Right lobe of liver (tissue), 6 donors: ENCODE measurements around the gene ATP11B. TPM values are rescaled to one million over a fixed set of nuclear protein-coding genes. Genes with fewer than 3 reads are reported as not detected.

Source experiments
- ATAC-seq, 4 donors: fragments of 200-7000 bp; cut with Tn5 transposase; one replicate each; pipeline ENCODE4 v1.9.1; 2020; ENCODE audit warnings: mild to moderate bottlenecking in 4 of 4, moderate library complexity in 4 of 4
- DNase-seq, 3 donors: peaks; one replicate each; pipeline ENCODE4 v3.0.0-alpha.2; 2020
- H3K27ac ChIP-seq, 3 donors: fragments of 200-600 bp; one replicate each; pipeline ENCODE4 v1.8.0; 2022
- H3K27me3 ChIP-seq, 2 donors: fragments of 200-600 bp; one replicate each; pipeline ENCODE4 v1.8.0; 2022
- H3K36me3 ChIP-seq, 4 donors: fragments of 200-600 bp; sonication (generic) in 1 of 4; one replicate each; pipeline versions ENCODE4 v1.5.1 to v1.8.0; 2017 to 2022; ENCODE audit warnings: control low read depth in 1 of 4
- H3K4me1 ChIP-seq, 4 donors: fragments of 200-600 bp; sonication (generic) in 1 of 4; one replicate each; pipeline versions ENCODE4 v1.5.1 to v1.8.0; 2017 to 2022; ENCODE audit warnings: control low read depth in 1 of 4
- H3K4me3 ChIP-seq, 3 donors: fragments of 200-600 bp; one replicate each; pipeline ENCODE4 v1.8.0; 2022
- H3K9me3 ChIP-seq, 4 donors: fragments of 200-600 bp; sonication (generic) in 1 of 4; one replicate each; pipeline versions ENCODE4 v1.5.1 to v1.8.0; 2017 to 2022; ENCODE audit warnings: control low read depth in 1 of 4
- POLR2A ChIP-seq: fragments of 450-650 bp; IDR thresholded peaks from one replicate; pipeline ENCODE4 v1.6.1; 2017; ENCODE audit warnings: antibody characterized with exemption, mild to moderate bottlenecking
- WGBS: methylation state at CpG from one replicate; pipeline ENCODE4 v1.1.6; 2018; ENCODE audit warnings: low coverage, low lambda C conversion rate; ENCODE audit not compliant: insufficient coverage; ENCODE audit errors: missing lambda C conversion rate; 5-methylcytosine and 5-hydroxymethylcytosine counted together
- intact Hi-C, 2 donors: fragments of 100-400 bp; cut with DNase I; formaldehyde crosslinking; loops; one replicate each; pipeline versions ENCODE4 v1.11.2 to v1.14.1; 2022
- total RNA-seq, 6 experiments: library from RNA; depleted of rRNA in 2 of 6; stranded (reverse); fragments of >200 nt in 2 of 6; fragmentation: NEBNext Ultra II Directional in 3 of 6; extraction: Animal tissue kit (Norgen Biotek cat#: 25700) in 3 of 6; gene quantifications; one replicate each; pipeline versions ENCODE4 v1.1.0 to v1.2.4, GENCODE V29; 2016 to 2023
- TF ChIP-seq, protein P1 (sequence below), 4 donors: fragments of 200-600 bp in 3 of 4; fragments of 450-650 bp in 1 of 4; IDR thresholded peaks; one replicate each; pipeline versions ENCODE4 v1.5.1 to v1.8.0; 2016 to 2022; ENCODE audit warnings: antibody characterized with exemption in 4 of 4, mild to moderate bottlenecking in 2 of 4
- donor health status: DM: no; HTN: yes; CAD: no.
- donor health status: DM: no; HTN: no; CAD: no.
- donor health status: DM: no; HTN: no; CAD: no.
- donor health status: DM: no; HTN: yes; CAD: no.
- donor health status: DM: no; HTN: yes; CAD: no.

The ATP11B gene
- total RNA-seq, 6 experiments from 2014 or later, result 25.1 to 36.3 (median 27.8) TPM

- no peak for TF ChIP-seq POLR2A
- TF ChIP-seq, protein P1, sequence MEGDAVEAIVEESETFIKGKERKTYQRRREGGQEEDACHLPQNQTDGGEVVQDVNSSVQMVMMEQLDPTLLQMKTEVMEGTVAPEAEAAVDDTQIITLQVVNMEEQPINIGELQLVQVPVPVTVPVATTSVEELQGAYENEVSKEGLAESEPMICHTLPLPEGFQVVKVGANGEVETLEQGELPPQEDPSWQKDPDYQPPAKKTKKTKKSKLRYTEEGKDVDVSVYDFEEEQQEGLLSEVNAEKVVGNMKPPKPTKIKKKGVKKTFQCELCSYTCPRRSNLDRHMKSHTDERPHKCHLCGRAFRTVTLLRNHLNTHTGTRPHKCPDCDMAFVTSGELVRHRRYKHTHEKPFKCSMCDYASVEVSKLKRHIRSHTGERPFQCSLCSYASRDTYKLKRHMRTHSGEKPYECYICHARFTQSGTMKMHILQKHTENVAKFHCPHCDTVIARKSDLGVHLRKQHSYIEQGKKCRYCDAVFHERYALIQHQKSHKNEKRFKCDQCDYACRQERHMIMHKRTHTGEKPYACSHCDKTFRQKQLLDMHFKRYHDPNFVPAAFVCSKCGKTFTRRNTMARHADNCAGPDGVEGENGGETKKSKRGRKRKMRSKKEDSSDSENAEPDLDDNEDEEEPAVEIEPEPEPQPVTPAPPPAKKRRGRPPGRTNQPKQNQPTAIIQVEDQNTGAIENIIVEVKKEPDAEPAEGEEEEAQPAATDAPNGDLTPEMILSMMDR (IDR thresholded peaks at IDR 0.05), result no peak
- Histone ChIP-seq H3K27me3 (no peaks in the 10 kb centered on the region), H3K4me1 (no peaks in the 10 kb centered on the region), H3K9me3 (no peaks in the 10 kb centered on the region), H3K27ac (no peak overlapping the region), H3K4me3 (no peak overlapping the region), H3K36me3 (peaks cover 0 to 11% (median 2%) of the 10 kb centered on the region in 4 donors)
- ATAC-seq (no peak), DNase-seq (no peak)
- 64% methylated on average over 4 of the region's 4 CpGs for WGBS
- intact Hi-C loops, result no loop called here
Measured at GRCh38 chr3:182913889-182914288, 120.6 kb downstream of the ATP11B start.

DNA sequence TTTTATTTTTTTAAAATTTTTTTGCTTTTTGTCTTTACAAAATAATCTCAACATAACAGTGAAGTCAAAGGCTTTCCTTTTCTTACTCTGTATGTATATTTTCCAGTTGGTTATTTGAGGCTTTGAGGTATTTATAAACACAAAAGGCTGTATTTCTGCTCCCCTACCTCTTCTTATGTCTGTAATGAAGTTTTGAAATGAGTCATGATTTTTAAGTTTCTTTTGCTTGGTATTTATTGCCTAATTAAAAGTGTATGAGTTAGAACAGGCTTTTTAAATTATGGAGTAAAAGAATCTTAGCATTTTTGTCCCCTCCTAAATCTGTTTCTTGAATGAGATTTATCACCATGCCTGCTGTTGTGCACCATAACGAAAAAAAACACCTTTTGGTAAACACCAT lies 121.0 kb downstream of the ATP11B start:
- Histone ChIP-seq H3K36me3 (peaks cover 0 to 11% (median 2%) of the 10 kb centered on the region in 4 donors), H3K9me3 (no peaks in the 10 kb centered on the region), H3K27ac (no peak overlapping the region), H3K4me3 (no peak overlapping the region), H3K4me1 (no peaks in the 10 kb centered on the region), H3K27me3 (no peaks in the 10 kb centered on the region)
- WGBS, result 69% methylated on average over 1 of the region's 1 CpG
- ATAC-seq, result no peak
- DNase-seq, result no peak
- no peak for TF ChIP-seq POLR2A
- TF ChIP-seq, protein P1 (IDR thresholded peaks at IDR 0.05), result no peak
- intact Hi-C loops, result no loop called here

DNA sequence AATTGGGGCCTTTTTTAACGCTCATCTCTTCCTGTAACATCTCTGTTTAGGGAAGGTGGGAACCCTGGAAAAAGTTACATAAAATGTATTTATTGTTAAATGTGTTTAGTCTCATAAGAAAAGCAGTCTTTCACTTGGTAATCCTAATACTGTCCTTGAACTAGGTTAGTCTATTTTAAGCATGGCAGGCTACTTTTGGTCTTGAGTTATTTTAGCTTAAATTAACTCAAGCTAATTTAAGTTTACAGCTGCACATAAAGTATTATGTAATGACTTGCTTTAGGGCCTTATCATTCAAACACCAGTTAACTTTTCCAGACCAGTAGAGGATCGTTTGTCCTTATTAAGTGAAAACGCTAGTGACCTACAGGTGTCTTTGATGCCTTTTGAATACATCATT lies 123.8 kb downstream of the ATP11B start:
- no peak for TF ChIP-seq POLR2A
- TF ChIP-seq, protein P1 (IDR thresholded peaks at IDR 0.05), result no peak
- Histone ChIP-seq H3K4me3 (no peak overlapping the region), H3K27ac (no peak overlapping the region), H3K9me3 (no peaks in the 10 kb centered on the region), H3K36me3 (peaks cover 0 to 11% (median 2%) of the 10 kb centered on the region in 4 donors), H3K27me3 (no peaks in the 10 kb centered on the region), H3K4me1 (peaks cover 0 to 16% (median 0%) of the 10 kb centered on the region in 4 donors)
- DNase-seq, result no peak
- 86% methylated on average over 3 of the region's 3 CpGs for WGBS
- ATAC-seq, result no peak
- intact Hi-C loops, result no loop called here

GRCh38 chr3:182919866-182920357 lies 126.6 kb downstream of the ATP11B start:
- TF ChIP-seq, protein P1 (IDR thresholded peaks at IDR 0.05), result no peak
- no peak for TF ChIP-seq POLR2A
- Histone ChIP-seq H3K36me3 (peaks cover 0 to 4% (median 0%) of the 10 kb centered on the region in 4 donors), H3K4me1 (peaks cover 0 to 16% (median 0%) of the 10 kb centered on the region in 4 donors), H3K4me3 (no peak overlapping the region), H3K9me3 (no peaks in the 10 kb centered on the region), H3K27ac (no peak overlapping the region), H3K27me3 (no peaks in the 10 kb centered on the region)
- DNase-seq, result no peak
- WGBS, result 79% methylated on average over 5 of the region's 5 CpGs
- ATAC-seq, result no peak
- intact Hi-C loops, result no loop called here
